RWPE2 (cell line): Measurements from ENCODE around the gene GRID2.
"Not testable (repeated sequence)": the region's sequence is repeated elsewhere in the genome, so short reads cannot be mapped to it uniquely, and the experiment has no call there.

Source experiments
- ATAC-seq: fragments of 200-7000 bp; cut with Tn5 transposase; 3 replicates; pipeline ENCODE4 v1.9.1; 2021; ENCODE audit warnings: low read depth
- DNase-seq: peaks from one replicate; pipeline ENCODE4 v3.0.0-alpha.2; 2020; ENCODE audit warnings: low spot score
- H3K27ac ChIP-seq: fragments of 450-650 bp; 2 replicates; pipeline ENCODE4 v1.5.1; 2017; ENCODE audit warnings: mild to moderate bottlenecking; ENCODE audit not compliant: poor library complexity, severe bottlenecking
- H3K27me3 ChIP-seq: fragments of 250-450 bp; sonication (Bioruptor Pico); 2 replicates; pipeline ENCODE4 v1.5.1; 2021; ENCODE audit warnings: mild to moderate bottlenecking, moderate library complexity; ENCODE audit not compliant: insufficient read depth, poor library complexity, severe bottlenecking
- H3K36me3 ChIP-seq: fragments of 250-450 bp; sonication (Bioruptor Pico); 2 replicates; pipeline ENCODE4 v1.5.1; 2020; ENCODE audit warnings: low read depth, mild to moderate bottlenecking, moderate library complexity
- H3K4me1 ChIP-seq: fragments of 250-450 bp; sonication (Bioruptor Pico); 2 replicates; pipeline ENCODE4 v1.5.1; 2021; ENCODE audit warnings: mild to moderate bottlenecking, moderate library complexity; ENCODE audit not compliant: insufficient read depth, poor library complexity, severe bottlenecking
- H3K4me3 ChIP-seq: fragments of 250-450 bp; sonication (Bioruptor Pico); 2 replicates; pipeline ENCODE4 v1.5.1; 2021; ENCODE audit warnings: mild to moderate bottlenecking, moderate library complexity; ENCODE audit not compliant: severe bottlenecking
- H3K9me3 ChIP-seq: fragments of 250-450 bp; sonication (Bioruptor Pico); 2 replicates; pipeline ENCODE4 v1.5.1; 2021; ENCODE audit warnings: mild to moderate bottlenecking, moderate library complexity; ENCODE audit not compliant: severe bottlenecking
- TF ChIP-seq, protein P1 (sequence below): fragments of 450-650 bp; IDR thresholded peaks from one replicate; pipeline ENCODE4 v1.5.1; 2017; ENCODE audit warnings: mild to moderate bottlenecking, moderate library complexity; ENCODE audit not compliant: poor library complexity, severe bottlenecking

The GRID2 gene

DNA sequence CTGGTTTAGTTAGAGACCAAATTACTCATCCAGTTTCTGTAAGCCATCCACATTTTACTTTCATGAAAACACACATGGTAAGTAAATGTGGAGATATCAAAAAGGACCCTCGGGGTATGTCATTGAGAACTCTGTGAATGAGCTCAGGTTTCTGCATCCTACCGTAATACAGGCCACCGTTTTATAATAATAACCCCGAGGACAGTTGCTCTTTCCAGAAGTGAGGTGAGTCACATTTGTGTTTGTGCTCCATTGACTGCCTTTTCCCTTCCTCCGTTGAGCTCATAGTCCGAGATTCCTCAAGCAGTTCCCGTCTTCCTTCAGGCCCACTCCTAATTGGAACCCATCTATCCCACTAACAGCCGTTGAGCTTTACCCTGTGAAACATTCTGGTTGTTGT, 95.3 kb downstream of the GRID2 start:
- DNase-seq = no peak
- TF ChIP-seq, protein P1, sequence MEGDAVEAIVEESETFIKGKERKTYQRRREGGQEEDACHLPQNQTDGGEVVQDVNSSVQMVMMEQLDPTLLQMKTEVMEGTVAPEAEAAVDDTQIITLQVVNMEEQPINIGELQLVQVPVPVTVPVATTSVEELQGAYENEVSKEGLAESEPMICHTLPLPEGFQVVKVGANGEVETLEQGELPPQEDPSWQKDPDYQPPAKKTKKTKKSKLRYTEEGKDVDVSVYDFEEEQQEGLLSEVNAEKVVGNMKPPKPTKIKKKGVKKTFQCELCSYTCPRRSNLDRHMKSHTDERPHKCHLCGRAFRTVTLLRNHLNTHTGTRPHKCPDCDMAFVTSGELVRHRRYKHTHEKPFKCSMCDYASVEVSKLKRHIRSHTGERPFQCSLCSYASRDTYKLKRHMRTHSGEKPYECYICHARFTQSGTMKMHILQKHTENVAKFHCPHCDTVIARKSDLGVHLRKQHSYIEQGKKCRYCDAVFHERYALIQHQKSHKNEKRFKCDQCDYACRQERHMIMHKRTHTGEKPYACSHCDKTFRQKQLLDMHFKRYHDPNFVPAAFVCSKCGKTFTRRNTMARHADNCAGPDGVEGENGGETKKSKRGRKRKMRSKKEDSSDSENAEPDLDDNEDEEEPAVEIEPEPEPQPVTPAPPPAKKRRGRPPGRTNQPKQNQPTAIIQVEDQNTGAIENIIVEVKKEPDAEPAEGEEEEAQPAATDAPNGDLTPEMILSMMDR = no peak
- Histone ChIP-seq H3K4me3 (no peak overlapping the region), H3K27ac (no peak overlapping the region), H3K9me3 (no peaks in the 10 kb centered on the region), H3K4me1 (no peaks in the 10 kb centered on the region), H3K27me3 (no peaks in the 10 kb centered on the region), H3K36me3 (no peaks in the 10 kb centered on the region)
- no peak for ATAC-seq

DNA sequence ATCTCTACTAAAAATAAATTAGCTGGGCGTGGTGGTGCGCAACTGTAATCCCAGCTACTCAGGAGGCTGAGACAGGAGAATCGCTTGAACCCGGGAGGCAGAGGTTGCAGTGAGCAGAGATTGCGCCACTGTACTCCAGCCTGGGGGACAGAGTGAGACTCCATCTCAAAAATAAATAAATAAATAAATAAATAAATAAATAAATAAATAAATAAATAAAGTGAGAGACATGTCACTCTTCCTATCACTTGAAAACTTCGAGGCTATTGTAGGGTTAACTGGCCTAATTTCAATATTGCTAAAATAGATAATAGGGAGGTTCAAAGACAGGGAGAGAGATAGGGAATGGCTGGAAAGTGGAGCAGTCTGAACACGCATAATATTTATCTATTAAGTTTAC, 99.8 kb downstream of the GRID2 start:
- H3K4me1 ChIP-seq, H3K4me3 ChIP-seq, H3K27ac ChIP-seq, H3K36me3 ChIP-seq, H3K9me3 ChIP-seq, DNase-seq, ATAC-seq, H3K27me3 ChIP-seq: not testable (repeated sequence)

DNA sequence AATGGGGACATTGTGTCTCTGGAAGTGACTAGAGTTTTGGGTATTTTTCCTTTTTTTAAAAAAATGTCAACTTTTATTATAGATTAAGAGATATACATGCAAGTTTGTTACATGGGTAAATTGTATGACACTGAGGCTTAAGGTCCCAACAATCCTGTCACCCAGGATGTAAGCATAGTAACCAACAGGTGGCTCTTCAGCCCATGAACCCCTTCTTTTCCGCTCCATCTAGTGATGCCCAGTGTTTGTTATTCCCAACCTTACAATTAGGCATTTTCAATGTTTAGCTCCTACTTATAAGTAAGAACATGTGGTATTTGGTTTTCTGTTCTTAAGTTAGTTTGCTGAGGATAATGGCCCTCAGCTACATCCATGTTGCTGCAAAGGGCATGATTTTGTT, 102.7 kb downstream of the GRID2 start:
- Histone ChIP-seq H3K27ac (no peak overlapping the region), H3K4me3 (no peak overlapping the region), H3K36me3 (no peaks in the 10 kb centered on the region), H3K27me3 (no peaks in the 10 kb centered on the region), H3K9me3 (no peaks in the 10 kb centered on the region), H3K4me1 (no peaks in the 10 kb centered on the region)
- no peak for DNase-seq
- TF ChIP-seq, protein P1 = no peak
- ATAC-seq = no peak

DNA sequence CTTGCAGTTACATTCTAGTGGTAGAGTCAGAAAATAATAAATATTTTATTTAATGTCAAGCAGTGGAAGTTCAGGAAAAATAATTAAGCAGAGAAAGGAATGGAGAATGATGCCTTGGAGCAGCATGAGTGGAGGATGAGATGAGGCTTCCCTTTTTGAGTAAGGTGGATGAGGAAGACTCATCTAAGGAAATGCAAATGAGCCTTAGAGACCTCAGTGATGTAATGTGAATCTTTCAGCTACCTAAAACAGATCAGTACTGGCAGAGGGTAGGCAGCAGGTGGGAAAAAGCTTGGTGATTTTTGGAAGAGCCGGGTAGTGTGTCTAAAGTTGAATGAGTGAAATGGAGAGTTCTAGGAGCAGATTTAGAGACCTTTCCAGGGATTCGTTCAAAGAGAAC, 118.2 kb downstream of the GRID2 start:
- H3K36me3 ChIP-seq = no peaks in the 10 kb centered on the region
- H3K4me1 ChIP-seq = no peaks in the 10 kb centered on the region
- H3K27me3 ChIP-seq = no peaks in the 10 kb centered on the region
- TF ChIP-seq, protein P1 = no peak
- no peak overlapping the region for H3K27ac ChIP-seq
- no peak overlapping the region for H3K4me3 ChIP-seq
- DNase-seq = no peak
- no peak for ATAC-seq
- H3K9me3 ChIP-seq = no peaks in the 10 kb centered on the region

DNA sequence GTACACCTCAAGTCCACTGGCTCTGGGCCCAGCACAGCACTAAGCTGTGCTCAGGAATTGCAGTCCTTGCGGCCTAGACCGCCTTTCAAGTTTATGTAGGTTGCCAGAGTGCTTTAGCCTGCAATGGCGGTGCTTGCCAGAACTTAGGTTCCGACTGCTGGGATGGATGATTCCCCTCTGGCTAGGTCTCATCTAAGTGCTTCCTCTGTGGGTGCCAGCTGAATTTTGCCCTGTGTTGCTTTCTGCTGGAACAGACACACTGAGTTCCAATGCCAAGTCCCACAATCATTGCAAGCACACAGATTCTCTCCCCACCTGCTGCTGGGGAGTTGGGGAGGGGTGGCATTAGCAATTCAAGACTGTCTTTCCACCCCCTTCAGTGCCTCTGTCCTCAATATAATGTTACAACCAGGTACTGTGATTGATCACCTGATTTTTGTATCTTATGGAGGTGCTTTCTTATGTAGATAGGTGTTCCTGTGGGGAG, 129.5 kb downstream of the GRID2 start:
- ATAC-seq = no peak

DNA sequence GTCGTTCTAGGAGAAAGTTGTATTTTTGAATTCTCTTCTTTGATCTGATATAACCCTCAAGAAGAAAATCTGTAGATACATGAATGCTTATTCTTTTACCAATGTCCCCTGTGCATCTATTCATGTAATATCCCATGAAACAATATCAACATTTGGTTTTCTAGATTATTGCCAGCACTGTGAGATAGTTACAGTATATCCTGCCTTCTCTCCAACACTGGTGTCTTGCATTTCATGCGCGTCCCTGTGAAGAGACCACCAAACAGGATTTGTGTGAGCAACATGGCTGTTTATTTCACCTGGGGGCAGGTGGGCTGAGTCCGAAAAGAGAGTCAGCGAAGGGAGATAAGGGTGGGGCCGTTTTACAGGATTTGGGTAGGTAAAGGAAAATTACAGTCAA, 135.0 kb downstream of the GRID2 start:
- H3K36me3 ChIP-seq, H3K4me3 ChIP-seq, H3K27me3 ChIP-seq, H3K9me3 ChIP-seq, H3K27ac ChIP-seq, DNase-seq, H3K4me1 ChIP-seq, ATAC-seq: not testable (repeated sequence)

More for the DNA sequence above, 129.5 kb downstream of the GRID2 start:
- no peaks in the 10 kb centered on the region for H3K4me1 ChIP-seq
- H3K9me3 ChIP-seq = no peaks in the 10 kb centered on the region
- H3K27ac ChIP-seq = no peak overlapping the region
- H3K4me3 ChIP-seq = no peak overlapping the region
- H3K36me3 ChIP-seq = no peaks in the 10 kb centered on the region
- DNase-seq = no peak
- H3K27me3 ChIP-seq = no peaks in the 10 kb centered on the region
- TF ChIP-seq, protein P1 = no peak

DNA sequence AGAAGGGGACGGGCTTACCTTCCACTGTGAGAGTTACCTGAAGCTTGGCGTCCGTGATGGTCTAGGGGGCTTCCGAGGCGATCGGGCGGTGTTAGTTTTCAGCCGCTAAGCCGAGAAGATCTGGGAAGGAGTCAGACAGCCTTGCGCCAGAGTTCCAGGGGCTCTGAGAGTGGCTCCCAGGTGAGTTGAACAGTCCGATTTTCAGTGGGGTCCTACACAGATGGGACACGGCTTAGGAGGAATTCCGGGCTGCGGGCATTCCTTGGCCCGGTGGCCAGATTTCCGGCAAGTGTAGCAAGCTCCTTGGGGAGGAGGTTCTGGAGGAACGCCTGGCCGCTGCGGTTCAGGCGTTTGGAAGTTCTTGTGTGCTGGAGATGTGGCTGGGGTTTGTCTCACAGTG, 138.4 kb downstream of the GRID2 start:
- ATAC-seq, H3K36me3 ChIP-seq, H3K4me3 ChIP-seq, DNase-seq, H3K27me3 ChIP-seq, H3K27ac ChIP-seq, H3K9me3 ChIP-seq, H3K4me1 ChIP-seq: not testable (repeated sequence)

DNA sequence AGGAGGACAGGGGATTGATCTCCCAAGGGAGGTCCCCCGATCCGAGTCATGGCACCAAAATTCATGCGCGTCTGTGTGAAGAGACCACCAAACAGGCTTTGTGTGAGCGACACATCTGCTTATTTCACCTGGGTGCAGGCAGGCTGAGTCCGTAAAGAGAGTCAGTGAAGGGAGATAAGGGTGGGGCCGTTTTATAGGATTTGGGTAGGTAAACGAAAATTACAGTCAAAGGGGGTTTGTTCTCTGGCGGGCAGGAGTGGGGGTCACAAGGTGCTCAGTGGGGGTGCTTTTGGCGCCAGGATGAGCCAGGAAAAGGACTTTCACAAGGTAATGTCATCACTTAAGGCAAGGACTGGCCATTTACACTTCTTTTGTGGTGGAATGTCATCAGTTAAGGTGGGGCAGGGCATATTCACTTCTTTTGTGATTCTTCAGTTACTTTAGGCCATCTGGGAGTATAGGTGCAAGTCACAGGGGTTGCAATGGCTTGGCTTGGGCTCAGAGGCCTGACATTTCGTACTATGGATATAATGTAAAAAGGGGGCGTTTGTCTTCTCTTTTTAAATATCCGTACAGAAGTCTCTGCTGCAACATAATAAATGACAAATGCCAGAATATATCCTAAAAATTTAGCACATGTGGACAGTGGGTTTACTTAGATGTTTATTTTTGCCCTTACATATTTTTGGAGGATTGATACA, 140.5 kb downstream of the GRID2 start:
- ATAC-seq, H3K4me1 ChIP-seq, H3K36me3 ChIP-seq, H3K27ac ChIP-seq, DNase-seq, H3K27me3 ChIP-seq, H3K9me3 ChIP-seq, H3K4me3 ChIP-seq: not testable (repeated sequence)
